DND-41 (cell line): Measurements from ENCODE around the gene DDX25.
A peak's percentile ranks its signal among the peaks of the same experiment; 100 is the strongest.

Source experiments
- EZH2 ChIP-seq: IDR thresholded peaks from 3 replicates; pipeline ENCODE4 v1.6.1; 2012; ENCODE audit warnings: borderline replicate concordance, low read depth, mild to moderate bottlenecking, moderate library complexity, low read length, inconsistent platforms; ENCODE audit not compliant: severe bottlenecking
- TF ChIP-seq, protein P1 (sequence below): IDR thresholded peaks from 2 replicates; pipeline ENCODE4 v1.5.1; 2012; ENCODE audit warnings: borderline replicate concordance, low read length, moderate library complexity, mild to moderate bottlenecking; ENCODE audit not compliant: poor library complexity, severe bottlenecking; ENCODE audit errors: extremely low read depth

DNA sequence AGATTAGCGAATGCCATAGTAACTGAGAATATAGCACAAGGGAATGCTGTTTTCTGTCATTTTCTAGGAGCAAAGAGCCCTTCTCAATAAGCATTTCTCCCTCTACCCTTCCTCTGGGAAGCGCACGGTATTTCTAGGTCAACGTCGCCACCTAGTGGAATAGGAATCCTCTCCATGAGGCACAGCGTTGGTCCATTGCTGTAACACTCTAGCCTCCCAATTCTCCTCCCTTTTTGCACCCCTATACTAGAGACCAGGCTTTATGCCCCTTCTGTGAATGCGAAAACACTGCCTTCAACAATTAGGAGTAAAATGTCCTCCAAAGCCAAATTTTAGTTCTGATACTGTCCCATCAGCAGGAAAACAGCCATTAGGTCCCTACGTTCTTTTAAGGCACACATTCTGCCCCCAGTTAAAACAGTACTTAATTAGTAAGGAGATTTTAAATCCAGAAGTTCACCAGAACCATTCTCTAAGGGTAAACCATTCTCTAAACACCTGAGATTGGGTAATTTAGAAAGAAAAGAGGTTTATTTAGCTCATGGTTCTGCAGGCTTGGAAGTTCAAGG, 29.7 kb upstream of the DDX25 start:
- TF ChIP-seq, protein P1, sequence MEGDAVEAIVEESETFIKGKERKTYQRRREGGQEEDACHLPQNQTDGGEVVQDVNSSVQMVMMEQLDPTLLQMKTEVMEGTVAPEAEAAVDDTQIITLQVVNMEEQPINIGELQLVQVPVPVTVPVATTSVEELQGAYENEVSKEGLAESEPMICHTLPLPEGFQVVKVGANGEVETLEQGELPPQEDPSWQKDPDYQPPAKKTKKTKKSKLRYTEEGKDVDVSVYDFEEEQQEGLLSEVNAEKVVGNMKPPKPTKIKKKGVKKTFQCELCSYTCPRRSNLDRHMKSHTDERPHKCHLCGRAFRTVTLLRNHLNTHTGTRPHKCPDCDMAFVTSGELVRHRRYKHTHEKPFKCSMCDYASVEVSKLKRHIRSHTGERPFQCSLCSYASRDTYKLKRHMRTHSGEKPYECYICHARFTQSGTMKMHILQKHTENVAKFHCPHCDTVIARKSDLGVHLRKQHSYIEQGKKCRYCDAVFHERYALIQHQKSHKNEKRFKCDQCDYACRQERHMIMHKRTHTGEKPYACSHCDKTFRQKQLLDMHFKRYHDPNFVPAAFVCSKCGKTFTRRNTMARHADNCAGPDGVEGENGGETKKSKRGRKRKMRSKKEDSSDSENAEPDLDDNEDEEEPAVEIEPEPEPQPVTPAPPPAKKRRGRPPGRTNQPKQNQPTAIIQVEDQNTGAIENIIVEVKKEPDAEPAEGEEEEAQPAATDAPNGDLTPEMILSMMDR = peak; percentile 90
- TF ChIP-seq EZH2 = no peak
